CD4-positive, alpha-beta T cell treated with Interleukin-17A for 1 hour (primary cell): ENCODE data around the gene SH3BGRL3.
A peak's percentile ranks its signal among the peaks of the same experiment; 100 is the strongest.
"Not testable (repeated sequence)": the region's sequence is repeated elsewhere in the genome, so short reads cannot be mapped to it uniquely, and the experiment has no call there.

ENCODE experiments used
- DNase-seq: peaks from one replicate; pipeline ENCODE4 v3.0.0-alpha.2; 2020

The SH3BGRL3 gene

GRCh38 chr1:26318338-26319064, 38.6 kb downstream of the SH3BGRL3 start:
- DNase-seq = no peak

GRCh38 chr1:26320896-26321295, 41.0 kb downstream of the SH3BGRL3 start:
- no peak for DNase-seq

GRCh38 chr1:26321315-26322041, 41.6 kb downstream of the SH3BGRL3 start:
- peak; percentile 94 for DNase-seq

DNA sequence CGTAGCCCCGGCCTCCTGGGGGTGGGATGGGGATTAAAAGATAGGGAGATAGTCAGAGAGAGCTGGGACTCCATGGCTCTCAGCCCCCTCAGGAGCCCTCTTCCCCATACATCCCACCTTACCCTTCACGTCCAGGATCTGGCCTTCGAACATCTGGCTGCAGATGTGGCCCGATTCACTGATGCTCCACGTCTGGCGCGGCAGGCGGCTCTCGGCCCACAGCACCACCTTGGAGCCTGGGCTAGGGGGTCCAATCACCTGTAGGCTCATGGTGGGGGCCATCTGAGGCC, 42.1 kb downstream of the SH3BGRL3 start:
- DNase-seq = no peak

GRCh38 chr1:26323382-26323781, 43.5 kb downstream of the SH3BGRL3 start:
- no peak for DNase-seq

- no peak for DNase-seq
Measured at GRCh38 chr1:26324550-26324949, 44.7 kb downstream of the SH3BGRL3 start.

DNA sequence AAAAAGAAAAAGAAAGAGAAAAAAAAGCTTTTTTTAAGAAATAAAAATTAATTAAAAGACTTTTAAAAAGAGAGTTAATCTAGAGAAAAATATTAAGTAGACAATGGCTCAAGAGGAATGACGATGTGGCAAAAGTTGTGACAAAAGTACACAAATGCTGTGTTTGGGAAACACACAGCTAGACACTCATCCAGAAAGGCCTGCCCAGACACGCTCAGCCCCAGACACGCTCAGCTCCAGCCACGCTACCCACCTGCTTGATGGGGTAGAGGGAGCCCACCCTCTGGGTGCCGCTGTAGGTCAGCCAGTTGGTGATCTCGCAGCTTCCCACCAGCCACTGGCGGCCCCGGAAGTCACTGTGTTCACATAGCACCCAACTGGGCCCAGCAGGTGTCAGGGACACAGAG, 48.1 kb downstream of the SH3BGRL3 start:
- no peak for DNase-seq

- DNase-seq = no peak
Measured at GRCh38 chr1:26328597-26328996, 48.7 kb downstream of the SH3BGRL3 start.

GRCh38 chr1:26329380-26329779, 49.5 kb downstream of the SH3BGRL3 start:
- not testable (repeated sequence) for DNase-seq

GRCh38 chr1:26330276-26330675, 50.4 kb downstream of the SH3BGRL3 start:
- no peak for DNase-seq
